Activated CD4-positive, CD25-positive, alpha-beta regulatory T cell (primary cell): Measurements from ENCODE around the gene ART4.

Experiments
- DNase-seq, 4 experiments: peaks; one replicate each; lab custom pipeline; 2025; lab: John Stamatoyannopoulos, UW

Gene ART4

GRCh38 chr12:14810167-14810952, 33.0 kb downstream of the ART4 start:
- no peak for DNase-seq

- DNase-seq, result no peak
Measured at GRCh38 chr12:14803830-14804160, 39.5 kb downstream of the ART4 start.

- peak; percentile 64 to 74 (median 72) for DNase-seq
Measured at GRCh38 chr12:14803011-14803829, 40.1 kb downstream of the ART4 start, which contains the start of the genes C12orf60 and WBP11. TSS of gene C12orf60 (plus strand) at chr12:14803670. CDS start at chr12:14822936, 19,266 bp downstream. TSS of gene WBP11 (minus strand) at chr12:14803478. CDS start at chr12:14801383, 2,095 bp downstream.

- no peak for DNase-seq
Measured at GRCh38 chr12:14802721-14803010, 40.7 kb downstream of the ART4 start.

DNA sequence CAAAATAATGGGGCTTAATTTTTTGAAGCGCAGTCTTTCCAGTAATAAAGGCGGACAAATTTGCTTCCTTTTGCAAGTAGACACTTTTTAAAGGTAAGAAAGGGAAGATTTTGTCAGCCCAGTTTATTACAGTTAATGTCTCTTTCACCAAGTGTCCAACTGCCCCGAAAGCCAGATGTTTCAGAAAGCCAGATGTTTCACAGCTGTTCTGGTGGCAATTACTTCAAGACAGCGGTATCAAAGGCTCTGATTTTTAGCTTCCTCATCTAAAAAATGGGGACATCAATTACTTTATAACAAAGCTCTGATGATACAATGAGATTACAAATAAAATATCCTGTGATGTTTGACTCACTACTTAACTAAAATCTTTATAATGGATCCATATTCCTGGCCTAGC, 41.1 kb downstream of the ART4 start:
- DNase-seq, result no peak

- no peak for DNase-seq
Measured at GRCh38 chr12:14795028-14795448, 48.3 kb downstream of the ART4 start.

- no peak for DNase-seq
Measured at GRCh38 chr12:14785568-14785967, 57.8 kb downstream of the ART4 start.

DNA sequence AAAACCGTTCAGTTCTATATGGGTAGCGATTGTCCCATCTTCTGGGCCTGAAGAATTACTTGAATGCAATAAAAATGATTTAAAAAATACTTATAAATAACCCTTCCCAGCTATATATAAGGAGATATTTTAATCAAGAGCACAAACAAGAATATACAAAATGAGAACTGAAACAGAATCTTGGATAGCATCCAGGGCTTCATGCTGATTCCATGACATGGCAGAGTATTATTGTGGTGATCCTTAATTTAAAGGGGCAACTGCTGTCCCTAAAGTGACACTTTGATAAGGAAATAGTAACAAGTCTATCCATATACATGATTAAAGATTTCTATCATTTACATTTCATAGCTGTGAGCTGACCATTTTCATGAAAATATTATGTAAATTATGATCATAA, 58.9 kb downstream of the ART4 start:
- no peak for DNase-seq

DNA sequence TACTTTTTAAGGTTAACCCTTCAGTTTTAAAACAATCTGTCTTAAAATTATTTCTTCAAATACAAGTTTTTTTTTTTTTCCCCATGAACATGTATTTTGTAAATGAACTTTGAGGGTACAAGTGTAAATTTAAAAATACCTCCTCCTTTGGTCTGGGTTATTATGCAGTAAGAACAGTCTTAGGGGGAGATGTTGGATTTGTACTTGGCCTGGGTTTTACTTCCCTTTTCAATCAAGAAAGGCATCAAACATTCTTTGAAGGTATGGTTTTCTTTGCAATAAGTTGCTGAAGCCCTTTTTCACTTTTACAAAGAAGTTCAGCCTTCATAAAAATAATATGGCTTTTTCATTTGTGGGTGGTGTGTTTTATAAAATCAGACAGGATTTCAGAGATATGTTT, 60.6 kb downstream of the ART4 start:
- no peak for DNase-seq

DNA sequence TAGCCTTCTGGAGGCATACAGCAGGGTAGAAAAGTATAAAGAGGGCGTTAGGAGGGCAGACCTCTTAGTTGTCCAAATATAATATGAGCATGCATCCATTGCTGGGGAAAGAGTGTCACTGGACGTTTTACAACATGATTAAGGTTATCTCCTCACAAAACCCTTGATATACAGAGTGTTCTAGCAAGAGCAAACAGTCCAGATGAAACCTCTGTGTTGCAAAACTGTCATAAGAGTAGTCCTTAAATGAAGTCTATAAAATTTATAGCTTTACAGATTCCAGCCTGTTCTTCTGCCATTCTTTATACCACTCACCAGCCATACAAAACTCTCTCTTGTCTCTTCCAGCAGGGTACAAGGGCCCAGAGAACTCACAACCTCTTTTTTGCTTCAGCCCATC, 61.8 kb downstream of the ART4 start:
- no peak for DNase-seq

- no peak for DNase-seq
Measured at GRCh38 chr12:14780859-14781258, 62.5 kb downstream of the ART4 start.

DNA sequence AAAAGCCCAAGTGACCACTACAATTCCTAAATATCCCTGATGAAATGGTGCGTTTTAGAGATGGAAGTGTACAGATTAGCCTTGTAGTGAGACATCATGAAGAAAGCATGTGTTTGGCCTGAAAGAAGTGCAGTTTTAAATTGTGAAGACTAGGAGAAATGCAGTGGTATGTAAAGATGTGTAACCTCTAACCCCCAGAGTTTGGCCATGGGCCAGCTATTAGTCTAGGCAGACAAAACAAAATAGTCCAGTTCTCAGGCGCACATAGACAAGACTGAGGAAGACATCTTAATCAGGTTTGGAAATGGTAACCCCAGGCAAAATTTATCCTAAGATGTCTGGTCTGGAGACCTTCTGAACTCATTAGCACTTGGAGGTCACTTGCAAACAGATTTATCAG, 63.5 kb downstream of the ART4 start:
- no peak for DNase-seq

DNA sequence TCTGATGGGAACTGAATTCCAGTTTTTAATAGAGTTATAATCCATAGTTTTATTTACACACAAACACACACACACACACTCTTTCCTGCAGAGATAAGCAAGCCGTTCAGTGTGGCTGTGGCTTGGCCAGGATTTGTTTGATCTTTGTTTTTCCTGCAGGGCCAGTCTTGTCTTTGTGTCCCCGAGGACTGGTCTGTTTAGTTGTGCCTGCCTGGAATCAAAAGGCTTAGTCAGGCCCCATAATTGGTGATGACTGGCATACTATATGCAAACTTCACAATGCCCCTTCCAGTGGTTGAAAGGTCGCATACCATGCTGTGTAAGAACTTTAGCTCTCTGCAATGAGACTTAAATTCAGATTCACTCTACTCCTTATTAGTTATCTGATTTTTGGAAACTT, 66.1 kb downstream of the ART4 start:
- DNase-seq, result no peak

GRCh38 chr12:14776236-14776961, 66.9 kb downstream of the ART4 start:
- no peak for DNase-seq

DNA sequence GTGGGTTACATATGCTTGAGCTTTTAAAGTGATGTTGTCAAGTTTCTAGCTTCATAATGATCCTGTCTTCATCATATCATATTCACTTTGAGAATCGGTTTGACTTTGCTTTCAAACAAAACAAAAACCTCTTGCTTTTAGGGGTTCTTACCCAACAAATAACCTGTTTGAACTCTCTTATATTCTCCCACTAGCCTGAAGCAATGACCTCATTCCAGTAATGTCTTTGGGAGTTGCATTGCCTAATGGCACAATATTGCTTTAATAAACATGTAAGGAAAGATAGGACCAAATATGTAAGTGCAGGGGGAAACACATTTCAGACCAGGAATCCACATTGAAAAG, 67.7 kb downstream of the ART4 start:
- DNase-seq, result no peak
